Measurements from ENCODE around the gene PTDSS2. TPM values are rescaled to one million over a fixed set of nuclear protein-coding genes. Genes with fewer than 3 reads are reported as not detected.

The PTDSS2 gene
- total RNA-seq, 1 donor from 2014 or later, result 55.3 TPM

- no peaks in the 10 kb centered on the region for H3K27me3 Mint-ChIP-seq (ENCODE audit: unreplicated experiment)
- DNase-seq (ENCODE audit: extremely low spot score, unreplicated experiment), result no peak
- no peaks in the 10 kb centered on the region for H3K9me3 Mint-ChIP-seq (ENCODE audit: unreplicated experiment)
- peaks cover 24% of the 10 kb centered on the region for H3K4me1 Mint-ChIP-seq (ENCODE audit: unreplicated experiment)
- H3K36me3 Mint-ChIP-seq (ENCODE audit: unreplicated experiment), result peaks cover 17% of the 10 kb centered on the region
- H3K27ac Mint-ChIP-seq (ENCODE audit: unreplicated experiment), result no peak overlapping the region
- no peak overlapping the region for H3K4me3 Mint-ChIP-seq (ENCODE audit: unreplicated experiment)
- TF ChIP-seq CTCF (IDR thresholded peaks at IDR 0.05), result no peak
These were observed 6.5 kb downstream of the PTDSS2 start for GRCh38 chr11:456533-456932.

- H3K36me3 Mint-ChIP-seq (ENCODE audit: unreplicated experiment), result peaks cover 18% of the 10 kb centered on the region
- no peaks in the 10 kb centered on the region for H3K9me3 Mint-ChIP-seq (ENCODE audit: unreplicated experiment)
- no peak for TF ChIP-seq CTCF (IDR thresholded peaks at IDR 0.05)
- H3K4me3 Mint-ChIP-seq (ENCODE audit: unreplicated experiment), result no peak overlapping the region
- DNase-seq (ENCODE audit: extremely low spot score, unreplicated experiment), result no peak
- H3K27ac Mint-ChIP-seq (ENCODE audit: unreplicated experiment), result no peak overlapping the region
- H3K27me3 Mint-ChIP-seq (ENCODE audit: unreplicated experiment), result no peaks in the 10 kb centered on the region
- H3K4me1 Mint-ChIP-seq (ENCODE audit: unreplicated experiment), result peaks cover 22% of the 10 kb centered on the region
These were observed 7.2 kb downstream of the PTDSS2 start for GRCh38 chr11:457111-457760.

GRCh38 chr11:459511-460220 is 9.6 kb downstream of the PTDSS2 start:
- no peak for TF ChIP-seq CTCF (IDR thresholded peaks at IDR 0.05)
- H3K9me3 Mint-ChIP-seq (ENCODE audit: unreplicated experiment), result no peaks in the 10 kb centered on the region
- H3K4me1 Mint-ChIP-seq (ENCODE audit: unreplicated experiment), result peaks cover 20% of the 10 kb centered on the region
- peaks cover 10% of the 10 kb centered on the region for H3K36me3 Mint-ChIP-seq (ENCODE audit: unreplicated experiment)
- no peak overlapping the region for H3K27ac Mint-ChIP-seq (ENCODE audit: unreplicated experiment)
- DNase-seq (ENCODE audit: extremely low spot score, unreplicated experiment), result no peak
- no peak overlapping the region for H3K4me3 Mint-ChIP-seq (ENCODE audit: unreplicated experiment)
- no peaks in the 10 kb centered on the region for H3K27me3 Mint-ChIP-seq (ENCODE audit: unreplicated experiment)

GRCh38 chr11:460331-461199 is 10.5 kb downstream of the PTDSS2 start:
- no peaks in the 10 kb centered on the region for H3K27me3 Mint-ChIP-seq (ENCODE audit: unreplicated experiment)
- no peak overlapping the region for H3K27ac Mint-ChIP-seq (ENCODE audit: unreplicated experiment)
- no peak for DNase-seq (ENCODE audit: extremely low spot score, unreplicated experiment)

More at GRCh38 chr11:460331-461199, 10.5 kb downstream of the PTDSS2 start:
- H3K4me1 Mint-ChIP-seq (ENCODE audit: unreplicated experiment), result peaks cover 13% of the 10 kb centered on the region
- no peak overlapping the region for H3K4me3 Mint-ChIP-seq (ENCODE audit: unreplicated experiment)
- H3K36me3 Mint-ChIP-seq (ENCODE audit: unreplicated experiment), result peaks cover 10% of the 10 kb centered on the region
- TF ChIP-seq CTCF (IDR thresholded peaks at IDR 0.05), result no peak
- no peaks in the 10 kb centered on the region for H3K9me3 Mint-ChIP-seq (ENCODE audit: unreplicated experiment)

All from osteocyte (in vitro differentiated cells).